ENCODE results near the gene TUBB4A.

TUBB4A gene

DNA sequence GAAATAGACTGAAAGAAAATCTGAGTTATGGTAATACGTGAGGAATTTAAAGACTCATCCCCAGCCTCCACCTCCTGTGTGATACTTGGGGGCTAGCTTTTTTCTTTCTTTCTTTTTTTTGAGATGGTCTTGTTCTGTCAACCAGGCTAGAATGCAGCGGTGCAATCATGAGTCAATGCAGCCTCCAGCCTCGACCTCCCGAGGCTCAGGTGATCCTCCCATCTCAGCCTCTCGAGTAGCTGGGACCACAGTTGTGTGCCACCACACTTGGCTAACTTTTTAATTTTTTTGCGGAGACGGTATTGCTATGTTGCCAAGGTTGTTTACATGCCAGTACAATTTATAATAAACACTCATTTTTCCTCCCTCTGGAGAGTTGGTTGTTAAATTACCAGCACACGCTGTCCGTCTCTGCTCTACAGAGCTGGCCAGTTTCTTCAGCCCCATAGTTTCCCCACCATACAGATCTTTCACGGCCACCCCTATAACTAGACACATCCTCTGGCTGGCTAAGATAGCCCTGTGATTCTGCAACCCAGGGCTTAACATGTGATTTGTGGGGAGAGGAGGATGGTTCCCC is 33.5 kb upstream of the TUBB4A start:
- DNase-seq: no peak
- TF ChIP-seq, protein P1, sequence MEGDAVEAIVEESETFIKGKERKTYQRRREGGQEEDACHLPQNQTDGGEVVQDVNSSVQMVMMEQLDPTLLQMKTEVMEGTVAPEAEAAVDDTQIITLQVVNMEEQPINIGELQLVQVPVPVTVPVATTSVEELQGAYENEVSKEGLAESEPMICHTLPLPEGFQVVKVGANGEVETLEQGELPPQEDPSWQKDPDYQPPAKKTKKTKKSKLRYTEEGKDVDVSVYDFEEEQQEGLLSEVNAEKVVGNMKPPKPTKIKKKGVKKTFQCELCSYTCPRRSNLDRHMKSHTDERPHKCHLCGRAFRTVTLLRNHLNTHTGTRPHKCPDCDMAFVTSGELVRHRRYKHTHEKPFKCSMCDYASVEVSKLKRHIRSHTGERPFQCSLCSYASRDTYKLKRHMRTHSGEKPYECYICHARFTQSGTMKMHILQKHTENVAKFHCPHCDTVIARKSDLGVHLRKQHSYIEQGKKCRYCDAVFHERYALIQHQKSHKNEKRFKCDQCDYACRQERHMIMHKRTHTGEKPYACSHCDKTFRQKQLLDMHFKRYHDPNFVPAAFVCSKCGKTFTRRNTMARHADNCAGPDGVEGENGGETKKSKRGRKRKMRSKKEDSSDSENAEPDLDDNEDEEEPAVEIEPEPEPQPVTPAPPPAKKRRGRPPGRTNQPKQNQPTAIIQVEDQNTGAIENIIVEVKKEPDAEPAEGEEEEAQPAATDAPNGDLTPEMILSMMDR (IDR thresholded peaks at IDR 0.05): no peak
- H3K36me3 Mint-ChIP-seq (ENCODE audit: low read depth): no peaks in the 10 kb centered on the region
- H3K27me3 Mint-ChIP-seq (ENCODE audit: low read depth, poor library complexity): peaks cover 72% of the 10 kb centered on the region
- peaks cover 26% of the 10 kb centered on the region for H3K4me1 Mint-ChIP-seq
- peaks cover 34% of the 10 kb centered on the region for H3K9me3 Mint-ChIP-seq
- no peak overlapping the region for H3K4me3 Mint-ChIP-seq
- no peak overlapping the region for H3K27ac Mint-ChIP-seq

DNA sequence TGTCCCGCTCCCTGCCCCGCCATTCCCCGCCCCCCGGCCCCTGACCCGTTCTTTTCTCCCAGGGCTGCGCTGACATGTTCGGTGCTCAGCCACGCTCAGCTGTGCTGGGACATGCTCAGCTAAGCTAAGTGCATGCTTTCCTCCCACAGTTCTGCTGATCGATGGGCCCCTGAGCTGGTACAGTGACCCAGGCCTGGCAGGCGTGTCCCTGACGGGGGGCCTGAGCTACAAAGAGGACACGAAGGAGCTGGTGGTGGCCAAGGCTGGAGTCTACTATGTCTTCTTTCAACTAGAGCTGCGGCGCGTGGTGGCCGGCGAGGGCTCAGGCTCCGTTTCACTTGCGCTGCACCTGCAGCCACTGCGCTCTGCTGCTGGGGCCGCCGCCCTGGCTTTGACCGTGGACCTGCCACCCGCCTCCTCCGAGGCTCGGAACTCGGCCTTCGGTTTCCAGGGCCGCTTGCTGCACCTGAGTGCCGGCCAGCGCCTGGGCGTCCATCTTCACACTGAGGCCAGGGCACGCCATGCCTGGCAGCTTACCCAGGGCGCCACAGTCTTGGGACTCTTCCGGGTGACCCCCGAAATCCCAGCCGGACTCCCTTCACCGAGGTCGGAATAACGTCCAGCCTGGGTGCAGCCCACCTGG is 32.5 kb upstream of the TUBB4A start:
- no peak overlapping the region for H3K27ac Mint-ChIP-seq
- TF ChIP-seq, protein P1 (IDR thresholded peaks at IDR 0.05): no peak
- peaks cover 79% of the 10 kb centered on the region for H3K27me3 Mint-ChIP-seq (ENCODE audit: low read depth, poor library complexity)
- peaks cover 37% of the 10 kb centered on the region for H3K4me1 Mint-ChIP-seq
- H3K9me3 Mint-ChIP-seq: peaks cover 38% of the 10 kb centered on the region
- H3K36me3 Mint-ChIP-seq (ENCODE audit: low read depth): no peaks in the 10 kb centered on the region
- peak overlapping the region; percentile 69 for H3K4me3 Mint-ChIP-seq
- peak; percentile 59 for DNase-seq

DNA sequence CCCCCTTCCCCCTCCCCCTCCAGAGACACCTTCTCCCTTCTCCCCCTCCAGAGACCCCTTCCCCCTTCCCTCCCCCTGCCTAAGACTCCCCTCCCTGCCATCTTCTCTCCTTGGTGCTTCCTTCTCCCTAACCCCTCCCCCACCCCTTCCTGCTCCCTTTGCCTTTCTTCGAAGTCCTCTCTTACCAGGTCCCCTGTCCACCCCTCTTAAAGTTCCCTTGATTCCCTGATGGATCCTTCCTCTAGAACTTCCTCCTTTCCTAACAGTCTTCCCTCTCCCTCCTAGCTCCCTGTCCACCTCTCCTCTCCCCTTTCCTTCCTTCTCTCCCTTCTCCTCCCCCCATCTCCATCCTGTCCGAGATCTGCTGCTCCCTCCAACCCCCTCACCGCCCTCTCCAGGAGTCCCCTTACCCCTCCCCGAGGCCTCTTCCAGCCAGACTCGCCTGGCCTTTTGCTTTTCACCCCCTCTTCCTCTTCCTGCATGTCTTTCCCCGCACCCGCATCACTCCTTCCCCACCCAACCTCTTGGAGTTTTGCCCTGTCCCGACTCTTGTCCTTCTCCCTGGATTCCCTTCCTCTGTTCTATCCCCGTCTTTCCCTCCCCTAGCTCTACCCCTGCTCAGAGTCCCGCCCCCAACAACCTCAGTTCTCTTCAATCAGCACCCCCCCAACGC is 31.8 kb upstream of the TUBB4A start:
- Mint-ChIP-seq H3K36me3 (ENCODE audit: low read depth) (no peaks in the 10 kb centered on the region), H3K27ac (no peak overlapping the region), H3K9me3 (peaks cover 35% of the 10 kb centered on the region), H3K4me1 (peaks cover 43% of the 10 kb centered on the region), H3K27me3 (ENCODE audit: low read depth, poor library complexity) (peaks cover 84% of the 10 kb centered on the region), H3K4me3 (peak overlapping the region; percentile 75)
- no peak for DNase-seq
- TF ChIP-seq, protein P1 (IDR thresholded peaks at IDR 0.05): no peak

DNA sequence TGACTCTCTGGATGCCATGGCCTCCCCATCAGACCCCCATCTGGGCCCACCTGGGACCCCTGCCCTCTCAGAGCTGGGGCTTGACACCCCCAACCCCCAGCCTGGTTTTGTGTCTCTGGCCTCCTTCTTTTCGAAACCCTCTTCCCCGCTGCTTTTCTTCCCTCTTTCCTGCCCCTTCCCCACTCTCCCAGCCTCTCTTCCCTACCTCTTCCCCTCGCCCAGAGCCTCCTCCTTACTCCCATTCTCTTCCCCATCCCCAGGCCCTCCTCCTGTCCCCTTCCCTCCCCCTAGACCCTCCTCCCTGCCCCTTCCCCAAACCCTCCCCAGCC is 30.9 kb upstream of the TUBB4A start:
- no peak overlapping the region for H3K27ac Mint-ChIP-seq
- peaks cover 43% of the 10 kb centered on the region for H3K4me1 Mint-ChIP-seq
- H3K36me3 Mint-ChIP-seq (ENCODE audit: low read depth): no peaks in the 10 kb centered on the region
- peaks cover 30% of the 10 kb centered on the region for H3K9me3 Mint-ChIP-seq
- TF ChIP-seq, protein P1 (IDR thresholded peaks at IDR 0.05): no peak
- H3K4me3 Mint-ChIP-seq: peak overlapping the region; percentile 72
- peaks cover 89% of the 10 kb centered on the region for H3K27me3 Mint-ChIP-seq (ENCODE audit: low read depth, poor library complexity)
- DNase-seq: no peak

DNA sequence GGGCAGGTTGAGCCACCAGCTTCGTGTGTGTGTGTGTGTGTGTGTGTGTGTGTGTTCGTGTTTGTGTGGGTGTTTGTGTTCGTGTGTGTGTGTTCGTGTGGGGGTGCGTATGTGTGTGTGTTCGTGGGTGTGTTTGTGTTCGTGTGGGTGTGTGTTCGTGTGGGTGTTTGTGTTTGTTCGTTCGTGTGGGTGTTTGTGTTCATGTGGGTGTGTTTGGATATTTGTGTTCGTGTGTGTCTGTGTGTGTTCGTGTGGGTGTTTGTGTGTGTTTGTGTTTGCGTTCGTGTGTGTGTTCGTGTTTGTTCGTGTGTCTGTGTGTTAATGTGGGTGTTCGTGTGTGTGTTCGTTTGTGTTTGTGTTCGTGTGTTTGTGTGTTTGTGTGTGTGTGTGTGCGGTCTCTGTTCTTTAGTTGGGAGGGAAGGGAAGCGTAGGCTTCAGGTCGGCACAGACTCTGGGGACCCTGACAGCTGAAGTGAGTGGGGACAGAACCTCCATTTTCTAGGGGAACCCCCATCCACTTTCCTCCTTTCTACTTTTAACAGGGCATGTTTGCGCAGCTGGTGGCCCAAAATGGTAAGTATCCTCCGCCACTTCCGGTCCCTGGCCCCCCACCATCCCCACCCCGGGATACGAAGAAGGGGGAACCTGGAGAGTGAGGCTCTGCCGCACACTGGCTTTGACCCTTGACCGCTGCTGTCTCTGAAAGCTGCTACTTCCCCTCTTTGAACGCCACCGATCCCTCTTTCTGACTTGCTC is 30.3 kb upstream of the TUBB4A start:
- peaks cover 90% of the 10 kb centered on the region for H3K27me3 Mint-ChIP-seq (ENCODE audit: low read depth, poor library complexity)
- H3K4me1 Mint-ChIP-seq: peaks cover 43% of the 10 kb centered on the region
- no peak for DNase-seq
- no peaks in the 10 kb centered on the region for H3K36me3 Mint-ChIP-seq (ENCODE audit: low read depth)
- H3K27ac Mint-ChIP-seq: peak overlapping the region; percentile 0
- H3K9me3 Mint-ChIP-seq: peaks cover 30% of the 10 kb centered on the region
- H3K4me3 Mint-ChIP-seq: peak overlapping the region; percentile 72
- TF ChIP-seq, protein P1 (IDR thresholded peaks at IDR 0.05): no peak
